NT2/D1 (cell line): ENCODE data around the gene DDX47.
"Not testable (repeated sequence)": the region's sequence is repeated elsewhere in the genome, so short reads cannot be mapped to it uniquely, and the experiment has no call there.

Experiments used
- DNase-seq: peaks from one replicate; pipeline ENCODE4 v3.0.0-alpha.2; 2011; ENCODE audit warnings: low read depth, low spot score
- H3K27me3 ChIP-seq: 2 replicates; pipeline ENCODE4 v1.6.0; 2011; ENCODE audit warnings: mild to moderate bottlenecking; ENCODE audit not compliant: insufficient read length, insufficient read depth
- H3K36me3 ChIP-seq: 2 replicates; pipeline ENCODE4 v1.6.1; 2011; ENCODE audit warnings: mild to moderate bottlenecking, low read length, mixed read lengths; ENCODE audit not compliant: insufficient read depth, insufficient read length
- H3K4me1 ChIP-seq: 2 replicates; pipeline ENCODE4 v1.5.1; 2011; ENCODE audit not compliant: insufficient read depth, insufficient read length
- H3K4me3 ChIP-seq: 2 replicates; pipeline ENCODE4 v1.5.1; 2011; ENCODE audit warnings: low read depth; ENCODE audit not compliant: insufficient read length
- H3K9ac ChIP-seq: 2 replicates; pipeline ENCODE4 v1.6.0; 2011; ENCODE audit warnings: low read depth; ENCODE audit not compliant: insufficient read length
- H3K9me3 ChIP-seq: 2 replicates; pipeline ENCODE4 v1.5.1; 2011; ENCODE audit warnings: mild to moderate bottlenecking, low read length; ENCODE audit not compliant: insufficient read depth
- SUZ12 ChIP-seq: IDR thresholded peaks from 2 replicates; pipeline ENCODE4 v1.6.1; 2011; ENCODE audit not compliant: insufficient read length, insufficient read depth; ENCODE audit errors: extremely low read depth
- YY1 ChIP-seq: IDR thresholded peaks from 2 replicates; pipeline ENCODE4 v1.6.1; 2011; ENCODE audit not compliant: insufficient read length, insufficient read depth
- ZNF274 ChIP-seq: IDR thresholded peaks from 2 replicates; pipeline ENCODE4 v1.6.1; 2011; ENCODE audit warnings: mild to moderate bottlenecking, low read depth, low read length

Gene DDX47

GRCh38 chr12:12798480-12798879 lies 14.7 kb upstream of the DDX47 start:
- H3K9ac ChIP-seq = no peak overlapping the region
- no peaks in the 10 kb centered on the region for H3K9me3 ChIP-seq
- H3K36me3 ChIP-seq = no peaks in the 10 kb centered on the region
- no peak for DNase-seq
- TF ChIP-seq YY1 (no peak), SUZ12 (no peak), ZNF274 (no peak)
- H3K4me1 ChIP-seq = peaks cover 2% of the 10 kb centered on the region
- no peaks in the 10 kb centered on the region for H3K27me3 ChIP-seq
- no peak overlapping the region for H3K4me3 ChIP-seq

- no peak overlapping the region for H3K4me3 ChIP-seq
- H3K27me3 ChIP-seq = no peaks in the 10 kb centered on the region
- TF ChIP-seq ZNF274 = no peak
- no peak for TF ChIP-seq YY1
- no peak for TF ChIP-seq SUZ12
- peak; percentile 72 for DNase-seq
- no peak overlapping the region for H3K9ac ChIP-seq
- H3K36me3 ChIP-seq = no peaks in the 10 kb centered on the region
- H3K4me1 ChIP-seq = peaks cover 2% of the 10 kb centered on the region
- H3K9me3 ChIP-seq = no peaks in the 10 kb centered on the region
Observed at GRCh38 chr12:12799163-12799920, 13.8 kb upstream of the DDX47 start.

- no peaks in the 10 kb centered on the region for H3K9me3 ChIP-seq
- no peaks in the 10 kb centered on the region for H3K36me3 ChIP-seq
- no peak for DNase-seq
- peaks cover 2% of the 10 kb centered on the region for H3K4me1 ChIP-seq
- H3K9ac ChIP-seq = no peak overlapping the region
- no peak overlapping the region for H3K4me3 ChIP-seq
- TF ChIP-seq YY1 (no peak), ZNF274 (no peak), SUZ12 (no peak)
- H3K27me3 ChIP-seq = no peaks in the 10 kb centered on the region
Observed at GRCh38 chr12:12800406-12801180, 12.6 kb upstream of the DDX47 start.

GRCh38 chr12:12801656-12802055 lies 11.5 kb upstream of the DDX47 start:
- H3K4me1 ChIP-seq = not testable (repeated sequence)

GRCh38 chr12:12803186-12803585 lies 10.0 kb upstream of the DDX47 start:
- no peaks in the 10 kb centered on the region for H3K36me3 ChIP-seq
- no peaks in the 10 kb centered on the region for H3K9me3 ChIP-seq
- no peak overlapping the region for H3K9ac ChIP-seq
- no peaks in the 10 kb centered on the region for H3K27me3 ChIP-seq
- H3K4me1 ChIP-seq = peaks cover 4% of the 10 kb centered on the region
- TF ChIP-seq ZNF274 = no peak
- no peak overlapping the region for H3K4me3 ChIP-seq
- no peak for DNase-seq

More at GRCh38 chr12:12801656-12802055, 11.5 kb upstream of the DDX47 start:
- DNase-seq, H3K27me3 ChIP-seq, H3K9ac ChIP-seq, H3K4me3 ChIP-seq, H3K36me3 ChIP-seq, H3K9me3 ChIP-seq: not testable (repeated sequence)

- no peaks in the 10 kb centered on the region for H3K9me3 ChIP-seq
- DNase-seq = no peak
- H3K27me3 ChIP-seq = no peaks in the 10 kb centered on the region
- no peak overlapping the region for H3K9ac ChIP-seq
- TF ChIP-seq ZNF274 (no peak), YY1 (no peak), SUZ12 (no peak)
- no peaks in the 10 kb centered on the region for H3K36me3 ChIP-seq
- no peak overlapping the region for H3K4me3 ChIP-seq
- H3K4me1 ChIP-seq = peaks cover 4% of the 10 kb centered on the region
Observed at GRCh38 chr12:12804011-12804410, 9.1 kb upstream of the DDX47 start.

GRCh38 chr12:12804432-12804886 lies 8.7 kb upstream of the DDX47 start:
- TF ChIP-seq ZNF274 = no peak
- no peak for TF ChIP-seq SUZ12
- no peak for TF ChIP-seq YY1
- no peaks in the 10 kb centered on the region for H3K27me3 ChIP-seq
- no peak for DNase-seq
- H3K4me3 ChIP-seq = no peak overlapping the region
- H3K36me3 ChIP-seq = no peaks in the 10 kb centered on the region
- H3K9me3 ChIP-seq = no peaks in the 10 kb centered on the region
- no peak overlapping the region for H3K9ac ChIP-seq
- H3K4me1 ChIP-seq = peaks cover 4% of the 10 kb centered on the region
